ENCODE measurements around the gene ELMO1. TPM values are rescaled to one million over a fixed set of nuclear protein-coding genes. Genes with fewer than 3 reads are reported as not detected.

The ELMO1 gene
- total RNA-seq, 4 donors from 2014 or later, result 11.5 to 19.9 (median 17.4) TPM

DNA sequence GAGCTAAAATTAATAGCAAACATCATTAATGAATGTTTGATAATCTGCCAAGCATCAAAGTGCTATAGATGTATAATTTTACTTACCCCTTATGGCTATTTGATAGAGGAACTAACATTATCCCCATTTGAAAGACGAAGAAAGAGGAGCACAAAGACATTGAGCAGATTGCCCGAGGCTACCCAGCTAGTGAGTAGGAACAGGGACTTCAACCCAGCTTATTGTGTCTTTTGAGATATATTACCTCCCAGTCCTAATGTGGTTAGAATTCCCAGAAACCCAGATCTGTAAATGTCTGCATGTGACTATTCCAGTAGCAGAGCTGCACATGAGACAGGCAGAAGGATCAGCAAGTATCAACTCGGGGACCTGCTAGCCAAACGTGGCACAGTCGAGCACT is 564.3 kb downstream of the ELMO1 start:
- no peak for DNase-seq (ENCODE audit: low spot score in 2 of 2)
- intact Hi-C loops (cut with DNase I; ENCODE audit: low total_unique reads), result no loop called here
- H3K4me3 ChIP-seq (ENCODE audit: low read depth, poor library complexity, severe bottlenecking), result no peak overlapping the region
- WGBS, 2 donors, result 66 to 76% methylated on average over 5 of the region's 5 CpGs
- no peak for TF ChIP-seq POLR2A (IDR thresholded peaks at IDR 0.05)
- TF ChIP-seq, protein P1, sequence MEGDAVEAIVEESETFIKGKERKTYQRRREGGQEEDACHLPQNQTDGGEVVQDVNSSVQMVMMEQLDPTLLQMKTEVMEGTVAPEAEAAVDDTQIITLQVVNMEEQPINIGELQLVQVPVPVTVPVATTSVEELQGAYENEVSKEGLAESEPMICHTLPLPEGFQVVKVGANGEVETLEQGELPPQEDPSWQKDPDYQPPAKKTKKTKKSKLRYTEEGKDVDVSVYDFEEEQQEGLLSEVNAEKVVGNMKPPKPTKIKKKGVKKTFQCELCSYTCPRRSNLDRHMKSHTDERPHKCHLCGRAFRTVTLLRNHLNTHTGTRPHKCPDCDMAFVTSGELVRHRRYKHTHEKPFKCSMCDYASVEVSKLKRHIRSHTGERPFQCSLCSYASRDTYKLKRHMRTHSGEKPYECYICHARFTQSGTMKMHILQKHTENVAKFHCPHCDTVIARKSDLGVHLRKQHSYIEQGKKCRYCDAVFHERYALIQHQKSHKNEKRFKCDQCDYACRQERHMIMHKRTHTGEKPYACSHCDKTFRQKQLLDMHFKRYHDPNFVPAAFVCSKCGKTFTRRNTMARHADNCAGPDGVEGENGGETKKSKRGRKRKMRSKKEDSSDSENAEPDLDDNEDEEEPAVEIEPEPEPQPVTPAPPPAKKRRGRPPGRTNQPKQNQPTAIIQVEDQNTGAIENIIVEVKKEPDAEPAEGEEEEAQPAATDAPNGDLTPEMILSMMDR (IDR thresholded peaks at IDR 0.05), result no peak

DNA sequence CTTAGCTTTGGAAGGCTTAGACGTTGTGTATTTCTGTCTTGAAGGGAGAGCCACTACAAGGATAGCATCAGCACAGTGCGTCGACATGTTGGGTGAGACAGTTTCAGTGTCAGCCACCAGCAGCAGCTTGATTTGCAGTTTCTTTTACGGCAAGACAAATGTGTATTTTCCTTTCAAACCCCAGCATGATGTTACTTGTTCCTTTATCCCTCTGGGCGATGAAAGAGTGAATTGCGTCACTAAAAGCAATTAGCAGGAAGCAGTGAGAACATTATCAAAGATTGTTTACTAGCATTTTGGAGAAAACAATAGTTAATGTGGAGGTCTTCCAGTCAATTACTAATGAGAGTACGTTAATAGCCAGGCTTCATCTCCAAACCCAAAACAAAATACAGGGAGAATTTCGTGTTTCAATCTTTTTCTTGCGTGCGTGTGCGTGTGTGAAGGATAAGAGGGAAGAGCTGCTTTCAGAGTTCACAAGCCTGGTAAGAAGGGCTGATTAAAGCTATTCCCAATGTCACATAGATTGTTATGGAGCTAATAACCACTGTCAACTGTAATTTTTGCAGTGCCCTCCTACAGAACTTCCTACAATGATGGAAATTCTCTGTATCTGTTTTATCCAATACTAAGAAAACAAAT is 567.3 kb downstream of the ELMO1 start:
- 48 to 55% methylated on average over 11 of the region's 11 CpGs for WGBS, 2 donors
- no peak overlapping the region for H3K4me3 ChIP-seq (ENCODE audit: low read depth, poor library complexity, severe bottlenecking)
- intact Hi-C loops (cut with DNase I; ENCODE audit: low total_unique reads), result no loop called here
- no peak for TF ChIP-seq POLR2A (IDR thresholded peaks at IDR 0.05)
- TF ChIP-seq, protein P1 (IDR thresholded peaks at IDR 0.05), result no peak
- DNase-seq (ENCODE audit: low spot score in 2 of 2), result peak in 1 of 2 donors; percentile 24

DNA sequence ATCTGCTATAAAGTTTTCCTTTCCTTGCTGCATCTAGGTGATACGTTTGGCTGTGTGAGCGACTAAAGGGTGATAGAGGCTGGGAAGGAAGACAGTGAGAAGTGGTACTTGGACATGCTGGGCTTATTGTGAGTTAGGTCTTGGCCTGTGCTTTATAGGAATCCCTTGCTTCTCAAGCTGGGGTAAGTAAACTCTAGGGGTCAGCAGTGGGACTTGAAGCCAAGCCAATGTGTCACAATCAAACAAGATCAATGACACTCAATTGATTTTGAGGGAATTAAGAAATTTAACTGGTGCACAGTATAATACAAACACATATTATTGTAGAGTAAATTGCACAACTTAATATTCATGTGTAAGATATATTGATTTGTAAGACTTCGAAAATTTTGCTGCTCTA is 568.6 kb downstream of the ELMO1 start:
- no peak for DNase-seq (ENCODE audit: low spot score in 2 of 2)
- WGBS, 2 donors, result 95 to 98% methylated on average over 3 of the region's 3 CpGs
- intact Hi-C loops (cut with DNase I; ENCODE audit: low total_unique reads), result no loop called here
- no peak overlapping the region for H3K4me3 ChIP-seq (ENCODE audit: low read depth, poor library complexity, severe bottlenecking)
- TF ChIP-seq, protein P1 (IDR thresholded peaks at IDR 0.05), result no peak
- TF ChIP-seq POLR2A (IDR thresholded peaks at IDR 0.05), result no peak

DNA sequence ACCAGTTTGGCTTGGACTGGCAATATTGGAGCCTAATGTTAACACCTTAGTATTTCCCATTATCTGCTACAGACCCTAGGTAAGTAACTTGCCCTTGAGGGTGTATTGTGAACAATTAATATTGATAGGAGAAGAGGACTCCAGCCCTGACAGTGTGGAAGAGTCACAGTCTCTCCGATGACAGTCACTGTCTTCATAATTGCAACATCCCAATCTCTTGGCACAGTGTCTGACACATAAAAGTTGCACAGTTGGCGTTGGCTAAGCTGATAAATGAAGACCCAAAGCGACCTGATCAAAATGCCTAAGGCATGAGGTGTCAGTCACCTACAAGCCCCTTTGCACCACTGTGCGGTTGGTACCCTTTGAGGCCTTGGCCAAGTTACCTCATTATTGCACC is 569.6 kb downstream of the ELMO1 start:
- 51 to 70% methylated on average over 4 of the region's 4 CpGs for WGBS, 2 donors
- no peak for DNase-seq (ENCODE audit: low spot score in 2 of 2)
- H3K4me3 ChIP-seq (ENCODE audit: low read depth, poor library complexity, severe bottlenecking), result no peak overlapping the region
- intact Hi-C loops (cut with DNase I; ENCODE audit: low total_unique reads), result no loop called here
- no peak for TF ChIP-seq POLR2A (IDR thresholded peaks at IDR 0.05)
- TF ChIP-seq, protein P1 (IDR thresholded peaks at IDR 0.05), result no peak

DNA sequence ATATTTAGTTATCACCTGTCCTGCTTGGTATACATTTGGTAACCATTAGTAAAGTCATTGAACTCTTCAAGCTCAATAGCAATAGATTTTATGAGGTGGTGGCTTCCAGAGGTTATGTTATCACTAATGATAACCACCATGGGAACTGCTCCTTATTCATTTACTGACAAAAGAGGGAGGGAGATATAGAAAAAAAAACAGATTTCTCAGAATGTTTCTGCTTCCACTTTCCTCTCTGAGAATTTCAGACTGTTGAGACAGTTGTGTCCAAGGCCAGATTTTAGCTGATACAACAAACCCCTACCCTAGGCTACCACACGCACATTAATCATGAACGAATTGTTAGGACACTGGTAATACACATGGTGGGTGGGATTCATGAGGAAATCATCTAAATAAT is 570.4 kb downstream of the ELMO1 start:
- DNase-seq (ENCODE audit: low spot score in 2 of 2), result no peak
- intact Hi-C loops (cut with DNase I; ENCODE audit: low total_unique reads), result no loop called here
- TF ChIP-seq, protein P1 (IDR thresholded peaks at IDR 0.05), result no peak
- no peak for TF ChIP-seq POLR2A (IDR thresholded peaks at IDR 0.05)
- WGBS, 2 donors, result 83 to 92% methylated on average over 2 of the region's 2 CpGs
- H3K4me3 ChIP-seq (ENCODE audit: low read depth, poor library complexity, severe bottlenecking), result no peak overlapping the region

DNA sequence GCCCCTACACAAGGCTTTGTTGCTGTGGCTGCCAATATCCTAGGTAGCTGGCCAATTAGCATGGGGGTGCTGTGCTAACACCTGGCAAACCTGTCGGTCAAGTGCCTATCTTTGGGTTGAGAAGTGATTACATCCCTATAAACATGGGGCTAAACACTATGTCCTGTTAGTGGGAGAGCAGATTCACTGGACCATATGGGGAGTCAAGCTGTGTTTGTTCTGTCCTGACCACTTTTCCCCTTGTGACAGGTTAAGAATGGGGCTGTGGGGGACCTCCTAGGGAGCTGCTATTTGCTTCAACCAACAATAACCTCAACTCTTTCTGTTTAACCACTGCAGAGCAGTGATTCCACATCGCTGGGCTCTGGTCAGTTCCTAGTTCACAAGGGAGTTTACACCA is 572.9 kb downstream of the ELMO1 start:
- no peak for TF ChIP-seq POLR2A (IDR thresholded peaks at IDR 0.05)
- TF ChIP-seq, protein P1 (IDR thresholded peaks at IDR 0.05), result no peak
- intact Hi-C loops (cut with DNase I; ENCODE audit: low total_unique reads), result no loop called here
- WGBS, 2 donors, result 72 to 74% methylated on average over 2 of the region's 2 CpGs
- DNase-seq (ENCODE audit: low spot score in 2 of 2), result no peak
- H3K4me3 ChIP-seq (ENCODE audit: low read depth, poor library complexity, severe bottlenecking), result no peak overlapping the region

Measured in lower leg skin (tissue), 4 donors.